Prostate gland (tissue), 2 donors: ENCODE data around the gene SRGAP2C.
"Not testable (repeated sequence)": the region's sequence is repeated elsewhere in the genome, so short reads cannot be mapped to it uniquely, and the experiment has no call there.

ENCODE experiments used
- CTCF ChIP-seq, 4 experiments: fragments of 200-600 bp in 2 of 4; fragments of 450-650 bp in 2 of 4; sonication (generic) in 2 of 4; IDR thresholded peaks; 1 replicate in 3 of 4; 2 replicates in 1 of 4; pipeline ENCODE4 v1.5.1; 2016 to 2019; ENCODE audit warnings: antibody characterized with exemption in 4 of 4, mild to moderate bottlenecking in 2 of 4, moderate library complexity in 2 of 4
- POLR2A ChIP-seq: fragments of 450-650 bp; IDR thresholded peaks from one replicate; pipeline ENCODE4 v1.6.1; 2016; ENCODE audit warnings: antibody characterized with exemption, mild to moderate bottlenecking
- POLR2AphosphoS5 ChIP-seq: sonication (generic); formaldehyde crosslinking; IDR thresholded peaks from one replicate; pipeline ENCODE4 v1.6.1; 2017; ENCODE audit warnings: antibody characterized with exemption

GRCh38 chr1:121385563-121386288 is 201.0 kb downstream of the SRGAP2C start:
- TF ChIP-seq CTCF (IDR thresholded peaks at IDR 0.05); POLR2A; POLR2AphosphoS5: not testable (repeated sequence)
